PC-9 (cell line): ENCODE results near the gene ACTL7A.

Experiments
- CTCF ChIP-seq: fragments of 200-600 bp; sonication (generic); conservative IDR thresholded peaks from 2 replicates; pipeline ENCODE4 v1.6.1; 2017; ENCODE audit warnings: mixed run types, antibody characterized with exemption, mild to moderate bottlenecking, moderate library complexity
- EZH2 ChIP-seq: fragments of 200-600 bp; sonication (generic); IDR thresholded peaks from 2 replicates; pipeline ENCODE4 v1.8.0; 2017; ENCODE audit warnings: antibody characterized with exemption, low read depth

- TF ChIP-seq CTCF (no peak), EZH2 (no peak)
Measured at GRCh38 chr9:108884701-108885100, 22.6 kb downstream of the ACTL7A start.
